ENCODE results near the gene COX7C.

COX7C gene

DNA sequence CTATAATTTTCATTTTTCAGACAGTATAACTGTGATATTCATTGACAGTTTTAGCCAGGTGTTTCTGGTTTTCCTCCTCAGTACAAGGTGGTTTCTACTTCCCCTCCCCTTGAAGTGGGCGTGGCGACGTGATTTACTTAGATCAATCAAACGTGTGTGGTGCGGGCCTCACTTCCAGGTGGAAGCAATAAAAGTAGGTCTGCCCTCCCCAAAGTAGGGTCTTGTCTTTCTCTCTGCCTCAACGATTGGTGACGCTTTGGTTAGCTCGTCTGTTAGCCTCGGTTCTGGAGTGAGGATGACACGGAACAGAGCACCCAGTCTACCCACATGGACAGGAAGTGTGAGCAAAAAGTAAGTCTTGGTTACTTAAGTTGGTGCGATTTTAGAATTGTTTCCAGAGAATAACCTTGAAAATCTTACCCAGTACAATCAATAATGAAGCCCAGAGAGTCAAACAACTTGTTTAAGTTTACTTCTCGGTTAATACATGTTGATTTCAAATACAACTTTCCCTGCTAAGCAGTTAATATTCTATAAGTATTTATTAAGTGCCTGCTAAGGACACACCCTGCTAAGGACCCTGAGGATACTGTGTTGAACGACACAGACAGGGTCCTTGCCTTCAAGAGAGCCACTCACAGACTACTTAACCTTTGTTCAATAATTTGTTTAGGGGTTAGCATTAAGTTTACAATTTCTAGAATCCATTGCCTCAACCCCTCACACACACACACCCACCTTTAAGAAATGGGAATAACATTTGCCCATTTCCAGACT lies 48.4 kb downstream of the COX7C start:
- DNase-seq, result no peak

DNA sequence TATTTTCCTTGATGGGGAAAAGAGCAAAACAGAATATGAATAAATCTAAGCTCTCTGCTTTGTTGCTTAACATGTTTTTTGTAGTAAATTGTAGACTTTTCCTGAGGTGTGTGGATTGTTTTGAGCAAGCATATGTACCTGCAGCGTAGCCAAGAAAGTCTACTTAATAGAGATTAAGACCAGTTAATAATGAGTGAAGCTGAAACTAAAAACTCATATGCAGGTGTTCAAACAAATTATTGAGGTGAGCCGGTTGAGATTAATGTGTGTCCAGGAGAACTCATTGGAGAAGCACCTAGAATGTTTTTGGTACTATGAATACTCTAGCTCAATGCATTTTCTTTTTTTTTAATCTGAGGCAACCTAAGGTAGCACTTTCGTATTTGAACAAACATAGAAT lies 49.2 kb downstream of the COX7C start:
- no peak for DNase-seq
